Activated CD4-positive, alpha-beta T cell treated with anti-CD3 and anti-CD28 coated beads, Interleukin-2, amount 10 ng/mL, durations not matched to agents 7 days and 5 days (primary cell): ENCODE results near the gene CFAP46. TPM values are rescaled to one million over a fixed set of nuclear protein-coding genes. Genes with fewer than 3 reads are reported as not detected.
"Not testable (repeated sequence)": the region's sequence is repeated elsewhere in the genome, so short reads cannot be mapped to it uniquely, and the experiment has no call there.

Source experiments
- CTCF ChIA-PET: fragments of 350-600 bp; sonication (Branson Sonifier 250); formaldehyde crosslinking; loops from one replicate; lab custom pipeline; 2021; ENCODE audit warnings: antibody characterized with exemption; lab: Charles Lee
- POLR2A ChIA-PET: fragments of 350-600 bp; sonication (Branson Sonifier 250); formaldehyde crosslinking; loops from one replicate; lab custom pipeline; 2021; ENCODE audit warnings: antibody characterized with exemption; lab: Charles Lee
- DNase-seq: peaks from one replicate; pipeline ENCODE4 v3.0.0-alpha.2; 2020
- H3K27ac Mint-ChIP-seq: one replicate; pipeline ENCODE4 v1.8.0; 2021; ENCODE audit warnings: mild to moderate bottlenecking, moderate library complexity, mixed read lengths
- H3K27me3 Mint-ChIP-seq: one replicate; pipeline ENCODE4 v1.8.0; 2021; ENCODE audit warnings: mixed read lengths
- H3K36me3 Mint-ChIP-seq: one replicate; pipeline ENCODE4 v1.8.0; 2021; ENCODE audit warnings: low read depth, mixed read lengths
- H3K4me1 Mint-ChIP-seq: one replicate; pipeline ENCODE4 v1.8.0; 2021; ENCODE audit warnings: mixed read lengths
- H3K4me3 Mint-ChIP-seq: one replicate; pipeline ENCODE4 v1.8.0; 2021; ENCODE audit warnings: mild to moderate bottlenecking, moderate library complexity, mixed read lengths
- H3K9me3 Mint-ChIP-seq: one replicate; pipeline ENCODE4 v1.8.0; 2021; ENCODE audit warnings: mixed read lengths
- total RNA-seq, 2 experiments: library from RNA; stranded (reverse); gene quantifications; one replicate each; pipeline ENCODE4 v1.2.3, GENCODE V29; 2021

Gene CFAP46
- total RNA-seq, 2 experiments from 2014 or later: not detected

DNA sequence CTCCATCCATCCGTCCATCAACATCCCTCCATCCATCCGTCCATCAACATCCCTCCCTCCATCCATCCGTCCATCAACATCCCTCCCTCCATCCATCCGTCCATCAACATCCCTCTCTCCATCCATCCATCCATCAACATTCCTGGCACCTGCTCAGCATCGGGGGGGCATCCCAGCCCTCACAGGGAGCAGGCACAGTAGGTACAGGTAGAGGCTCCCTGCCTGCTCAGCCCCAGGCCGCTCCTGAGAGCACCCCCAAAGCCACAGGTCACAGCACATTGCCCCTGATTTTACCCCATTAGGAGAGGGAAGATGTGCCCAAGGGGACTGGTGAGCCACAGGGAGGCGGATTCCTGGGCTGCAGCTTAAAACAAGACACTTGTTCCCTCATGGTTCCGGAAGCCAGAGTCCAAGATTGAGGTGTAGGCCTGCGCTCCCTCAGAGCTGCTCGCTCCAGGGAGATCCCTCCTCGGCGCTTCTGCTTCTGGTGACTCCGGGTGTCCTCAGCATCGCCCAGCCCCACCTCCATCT is 21.1 kb upstream of the CFAP46 start:
- CTCF ChIA-PET: no interaction called here
- no peak for DNase-seq
- no peak overlapping the region for H3K27ac Mint-ChIP-seq
- no peaks in the 10 kb centered on the region for H3K9me3 Mint-ChIP-seq
- peaks cover 18% of the 10 kb centered on the region for H3K4me1 Mint-ChIP-seq
- peak overlapping the region; percentile 28 for H3K4me3 Mint-ChIP-seq
- H3K36me3 Mint-ChIP-seq: no peaks in the 10 kb centered on the region
- POLR2A ChIA-PET: no interaction called here
- H3K27me3 Mint-ChIP-seq: peaks cover 22% of the 10 kb centered on the region

DNA sequence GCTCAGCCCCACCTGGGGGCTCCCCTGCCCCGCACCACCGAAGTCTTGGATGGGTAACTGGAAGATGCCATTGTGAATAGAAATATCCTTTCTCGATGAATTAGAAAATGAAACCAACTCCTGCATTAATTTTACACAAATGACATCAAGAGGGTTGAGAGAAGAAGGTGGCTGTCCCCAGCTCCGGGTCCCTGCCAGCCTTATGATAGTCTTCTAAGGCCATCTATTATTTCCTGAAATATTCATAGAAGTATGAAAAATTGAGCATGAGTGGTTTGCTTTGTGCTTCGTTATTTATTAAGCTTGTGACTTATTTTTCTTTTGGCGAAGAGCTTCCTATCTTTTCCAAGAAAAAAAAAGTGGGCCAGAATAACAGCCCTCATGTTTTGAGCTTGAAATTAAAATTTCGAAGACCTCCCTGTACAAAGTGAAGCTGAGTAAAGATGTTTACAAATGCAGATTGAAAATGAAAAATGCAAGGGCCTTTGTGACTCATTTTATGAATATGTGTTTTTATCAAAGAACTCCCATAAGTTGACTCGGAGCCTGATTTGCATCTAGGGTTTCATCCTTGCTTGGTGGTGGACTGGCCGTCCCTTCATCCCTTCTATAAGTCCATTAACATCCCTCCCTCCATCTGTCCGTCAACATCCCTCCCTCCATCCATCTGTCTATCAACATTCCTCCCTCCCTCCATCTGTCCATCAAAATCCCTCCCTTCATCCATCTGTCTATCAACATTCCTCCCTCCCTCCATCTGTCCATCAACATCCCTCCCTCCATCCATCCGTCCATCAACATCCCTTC is 20.5 kb upstream of the CFAP46 start:
- peaks cover 20% of the 10 kb centered on the region for H3K27me3 Mint-ChIP-seq
- peaks cover 18% of the 10 kb centered on the region for H3K4me1 Mint-ChIP-seq
- H3K4me3 Mint-ChIP-seq: peak overlapping the region; percentile 94
- H3K9me3 Mint-ChIP-seq: no peaks in the 10 kb centered on the region
- no peak for DNase-seq
- no peaks in the 10 kb centered on the region for H3K36me3 Mint-ChIP-seq
- ChIA-PET CTCF (no interaction called here), POLR2A (interaction anchor here (0.9 kb wide), 1 partner anchor 428 kb away, joined by 4 read pairs; no protein-coding TSS in a partner anchor)
- H3K27ac Mint-ChIP-seq: peak overlapping the region; percentile 88

DNA sequence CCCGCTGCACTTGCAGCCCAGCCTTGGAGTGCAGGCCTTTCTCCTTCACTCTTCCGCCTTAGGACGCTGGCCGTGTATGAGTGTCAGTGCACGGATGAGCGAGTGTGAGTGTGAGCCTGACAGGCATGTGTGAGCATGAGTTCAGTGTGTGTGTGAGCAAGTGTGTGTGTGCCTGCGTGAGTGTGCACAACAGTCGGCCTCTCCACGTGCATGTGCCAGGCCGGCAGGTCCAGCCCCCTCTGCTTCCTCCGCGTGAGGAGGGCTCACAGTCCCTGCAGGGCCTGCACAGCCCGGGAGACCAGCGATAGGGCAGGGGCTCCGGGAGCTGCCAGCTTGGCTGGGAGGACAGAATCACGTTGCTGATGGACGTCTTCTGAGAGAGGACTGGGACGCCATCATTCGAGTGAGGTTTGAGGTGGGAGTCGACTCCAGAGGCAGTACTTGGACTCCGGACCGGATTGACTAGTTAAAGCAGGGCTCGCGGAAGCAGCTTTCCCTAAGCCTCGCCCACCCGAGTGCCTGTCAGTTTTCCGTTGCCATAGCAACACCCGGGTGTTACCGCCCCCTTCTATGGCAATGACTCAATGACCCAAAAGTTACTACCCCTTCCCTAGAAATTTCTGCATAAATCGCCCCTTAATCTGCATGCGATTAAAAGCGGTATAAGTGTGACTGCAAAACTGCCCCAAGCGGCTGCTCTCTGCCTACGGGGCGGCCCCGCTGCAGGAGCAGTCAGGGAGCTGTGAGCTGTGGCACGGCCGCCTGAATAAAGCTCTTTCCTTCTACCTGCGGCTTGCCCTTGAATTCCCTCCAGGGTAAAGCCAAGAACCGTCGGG is 19.6 kb upstream of the CFAP46 start:
- Mint-ChIP-seq H3K36me3 (no peaks in the 10 kb centered on the region), H3K4me3 (peak overlapping the region; percentile 94), H3K9me3 (no peaks in the 10 kb centered on the region), H3K27ac (peak overlapping the region; percentile 88), H3K27me3 (peaks cover 20% of the 10 kb centered on the region), H3K4me1 (peaks cover 18% of the 10 kb centered on the region)
- POLR2A ChIA-PET: interaction anchor here (0.9 kb wide), 1 partner anchor 429 kb away, joined by 4 read pairs; no protein-coding TSS in a partner anchor
- peak; percentile 75 for DNase-seq
- CTCF ChIA-PET: no interaction called here

DNA sequence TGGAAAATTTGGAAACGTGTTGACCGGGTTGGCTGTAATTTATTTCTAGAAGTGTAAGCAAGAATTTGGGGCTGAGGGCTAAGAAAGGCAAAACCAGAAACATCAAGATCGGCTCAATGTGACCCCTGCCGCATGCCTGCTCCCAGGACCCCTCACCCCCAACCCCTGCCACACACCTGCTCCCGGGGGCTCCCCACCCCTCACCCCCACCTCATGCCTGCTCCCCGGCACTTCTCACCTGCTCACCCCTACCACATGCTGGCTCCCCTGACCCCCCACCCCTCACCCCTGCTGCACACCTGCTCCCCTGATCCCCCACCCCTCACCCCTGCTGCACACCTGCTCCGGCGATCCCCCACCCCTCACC is 19.0 kb upstream of the CFAP46 start:
- Mint-ChIP-seq H3K27me3 (peaks cover 19% of the 10 kb centered on the region), H3K4me3 (no peak overlapping the region), H3K27ac (no peak overlapping the region), H3K9me3 (no peaks in the 10 kb centered on the region), H3K36me3 (no peaks in the 10 kb centered on the region), H3K4me1 (peaks cover 18% of the 10 kb centered on the region)
- POLR2A ChIA-PET: no interaction called here
- CTCF ChIA-PET: no interaction called here
- no peak for DNase-seq

DNA sequence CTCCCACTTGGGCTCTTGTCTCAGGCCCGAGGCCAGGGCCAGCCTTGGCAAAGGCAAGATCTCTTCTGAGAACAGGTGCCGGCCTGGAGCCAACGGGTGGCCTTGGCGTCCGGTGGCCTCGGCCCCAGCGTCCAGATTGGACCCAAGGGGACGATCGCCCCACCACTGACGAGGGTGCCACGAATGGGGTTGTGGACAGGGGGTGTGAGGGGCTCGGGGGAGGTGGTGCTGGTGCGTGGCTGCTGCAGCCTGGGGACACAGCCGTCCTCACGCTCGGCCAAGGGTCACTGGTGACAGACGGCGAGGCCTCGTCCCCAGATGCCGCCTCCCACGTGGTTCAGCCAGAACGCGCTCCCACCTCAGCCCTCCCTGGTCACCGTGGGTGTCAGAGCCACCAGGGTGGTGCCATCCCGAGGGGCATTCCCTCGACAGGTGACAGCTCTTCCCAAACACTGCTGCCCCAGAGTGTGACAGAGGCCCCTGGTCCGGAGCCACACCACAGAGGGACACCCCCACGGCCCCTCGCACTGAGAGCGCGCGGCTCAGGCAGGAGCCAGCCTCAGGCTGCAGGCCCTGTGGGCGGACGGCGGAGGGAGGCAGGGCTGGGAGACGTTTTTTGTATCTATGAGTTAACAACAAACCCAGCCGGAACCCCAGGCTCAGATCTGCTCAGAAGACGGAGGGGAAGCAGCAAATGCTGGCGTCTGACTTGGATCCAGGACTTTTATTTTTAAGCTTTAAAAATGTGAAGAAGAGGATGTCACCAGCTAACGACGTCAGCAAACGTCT is 18.5 kb upstream of the CFAP46 start:
- CTCF ChIA-PET: no interaction called here
- DNase-seq: no peak
- Mint-ChIP-seq H3K36me3 (no peaks in the 10 kb centered on the region), H3K27me3 (peaks cover 13% of the 10 kb centered on the region), H3K4me1 (peaks cover 18% of the 10 kb centered on the region), H3K4me3 (no peak overlapping the region), H3K9me3 (no peaks in the 10 kb centered on the region), H3K27ac (no peak overlapping the region)
- POLR2A ChIA-PET: no interaction called here

DNA sequence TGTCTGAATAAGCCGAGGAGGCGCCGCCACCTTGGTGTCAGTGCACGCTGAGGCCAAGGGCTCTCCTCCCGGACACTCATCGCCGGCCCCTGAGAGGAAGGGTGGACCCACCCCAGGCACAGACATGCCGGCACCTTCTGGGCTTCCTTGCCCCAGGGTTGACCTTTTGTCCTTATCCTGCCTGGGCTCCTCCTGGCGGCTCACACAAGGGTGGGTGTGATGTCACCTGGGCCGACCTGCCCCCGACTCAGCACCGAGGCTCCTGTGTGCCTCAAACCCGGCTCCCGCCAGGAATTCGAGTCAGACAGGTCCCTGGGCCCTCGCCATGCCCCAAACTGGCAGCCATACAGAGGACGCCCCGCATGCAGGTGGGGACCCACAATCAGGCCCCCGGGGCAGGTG is 17.7 kb upstream of the CFAP46 start:
- H3K4me3 Mint-ChIP-seq: no peak overlapping the region
- H3K27ac Mint-ChIP-seq: no peak overlapping the region
- H3K27me3 Mint-ChIP-seq: peaks cover 8% of the 10 kb centered on the region
- H3K36me3 Mint-ChIP-seq: no peaks in the 10 kb centered on the region
- POLR2A ChIA-PET: no interaction called here
- no peaks in the 10 kb centered on the region for H3K9me3 Mint-ChIP-seq
- peaks cover 18% of the 10 kb centered on the region for H3K4me1 Mint-ChIP-seq
- no peak for DNase-seq
- CTCF ChIA-PET: no interaction called here

DNA sequence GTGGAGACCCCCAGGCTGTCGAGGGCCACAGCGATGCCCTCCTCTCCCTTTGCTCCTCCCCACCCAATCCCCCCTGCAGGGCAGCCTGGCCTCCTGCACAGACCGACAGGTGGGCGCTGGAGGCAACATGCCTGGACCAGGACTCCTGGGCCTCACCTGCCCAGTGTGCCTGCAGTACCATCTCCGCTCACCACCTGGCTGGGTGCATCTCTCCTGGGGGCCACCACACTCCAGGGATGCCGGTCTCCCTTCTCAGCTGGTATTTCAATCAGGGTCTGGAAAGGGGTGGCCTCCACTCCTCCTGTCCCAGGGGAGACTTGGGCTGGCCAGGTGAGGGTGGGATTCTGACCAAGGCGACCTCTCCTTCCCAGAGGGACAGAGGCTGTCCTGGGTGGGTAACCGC is 17.2 kb upstream of the CFAP46 start:
- Mint-ChIP-seq H3K27ac (peak overlapping the region; percentile 19), H3K36me3 (no peaks in the 10 kb centered on the region), H3K9me3 (no peaks in the 10 kb centered on the region), H3K4me1 (peaks cover 18% of the 10 kb centered on the region), H3K4me3 (no peak overlapping the region), H3K27me3 (peaks cover 6% of the 10 kb centered on the region)
- POLR2A ChIA-PET: no interaction called here
- no peak for DNase-seq
- CTCF ChIA-PET: interaction anchor here (0.9 kb wide), 1 partner anchor 45 kb away, joined by 4 read pairs; no protein-coding TSS in a partner anchor

DNA sequence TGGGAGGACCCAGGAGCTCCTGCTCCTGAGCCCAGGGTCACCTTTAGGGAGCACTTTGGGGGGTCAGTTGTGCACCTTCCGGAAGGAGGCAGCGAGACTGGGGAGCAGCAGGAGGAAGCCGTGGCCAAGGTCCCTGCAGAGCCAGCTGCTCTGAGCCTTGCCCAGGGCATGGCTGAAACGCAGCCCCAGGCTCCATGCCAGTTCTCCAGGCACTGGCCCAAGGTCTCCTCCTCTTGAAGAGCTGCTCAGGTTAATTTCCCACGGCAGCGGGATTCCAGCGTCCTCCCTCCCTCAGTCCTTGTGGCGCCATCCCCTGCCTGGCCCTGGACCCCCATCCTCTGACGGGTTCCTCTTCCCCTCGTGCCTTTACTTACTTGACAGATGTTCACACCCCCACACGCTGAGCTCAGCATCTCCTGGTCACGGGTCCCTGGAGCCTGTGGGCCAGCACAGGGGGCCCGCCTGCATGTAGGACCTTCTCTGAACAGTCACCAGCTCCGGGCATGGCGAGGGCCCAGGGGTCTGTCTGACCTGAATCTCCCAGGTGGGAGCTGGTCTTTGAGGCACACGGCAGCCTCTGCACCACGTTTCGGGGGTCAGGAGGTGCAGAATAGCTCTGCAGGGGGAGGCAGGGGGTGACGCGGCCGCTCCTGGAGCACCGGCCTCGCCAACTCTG is 16.7 kb upstream of the CFAP46 start:
- Mint-ChIP-seq H3K27ac (no peak overlapping the region), H3K9me3 (no peaks in the 10 kb centered on the region), H3K4me1 (peaks cover 18% of the 10 kb centered on the region), H3K36me3 (no peaks in the 10 kb centered on the region), H3K27me3 (peaks cover 10% of the 10 kb centered on the region), H3K4me3 (no peak overlapping the region)
- ChIA-PET CTCF (interaction anchor here (0.9 kb wide), 1 partner anchor 44 kb away, joined by 4 read pairs; no protein-coding TSS in a partner anchor), POLR2A (no interaction called here)
- DNase-seq: no peak

DNA sequence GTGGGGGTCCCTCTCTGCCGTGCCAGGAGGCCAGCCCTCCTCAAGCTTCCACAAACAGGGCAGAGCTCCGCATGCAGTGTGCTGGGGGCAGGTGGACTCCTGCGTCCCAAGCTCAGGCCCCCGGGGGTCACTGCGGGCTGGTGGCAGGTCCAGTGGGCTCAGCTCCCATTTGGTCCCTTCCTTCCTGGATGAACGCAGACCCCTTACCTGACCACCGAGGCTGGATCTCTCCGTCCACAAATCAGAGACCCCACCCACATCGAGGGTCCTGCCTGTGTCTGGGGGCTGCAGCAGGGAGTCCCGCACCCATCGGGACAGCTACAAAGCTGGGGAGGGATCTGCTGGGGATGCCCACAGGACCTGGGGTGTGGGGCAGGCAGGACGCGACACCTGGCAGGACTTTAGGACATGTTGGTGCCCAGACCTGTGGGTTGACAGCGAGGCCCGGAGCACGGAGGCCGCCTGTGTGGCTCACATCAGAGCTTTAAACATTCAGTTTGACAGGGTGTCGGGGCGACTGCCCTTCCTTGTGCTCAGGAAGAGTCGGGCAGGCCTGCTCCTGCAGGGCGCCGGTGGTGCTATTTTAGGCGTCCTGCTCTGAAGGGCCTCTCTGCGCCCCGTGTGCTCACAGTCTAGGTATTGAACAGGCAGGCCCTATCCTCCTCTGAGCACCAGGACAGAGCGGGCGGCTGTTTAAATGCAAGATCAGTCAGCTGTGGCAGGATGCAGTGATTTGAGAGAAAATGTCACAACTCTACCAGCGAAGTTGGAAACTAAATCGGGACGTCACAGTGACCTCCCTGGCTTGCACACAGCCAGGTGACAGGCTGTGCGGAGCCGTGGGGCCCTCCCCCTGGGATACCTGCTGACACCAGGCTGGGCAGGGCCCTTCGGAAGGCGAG is 15.9 kb upstream of the CFAP46 start:
- Mint-ChIP-seq H3K4me1 (peaks cover 15% of the 10 kb centered on the region), H3K27me3 (peaks cover 12% of the 10 kb centered on the region), H3K9me3 (no peaks in the 10 kb centered on the region), H3K36me3 (no peaks in the 10 kb centered on the region), H3K4me3 (no peak overlapping the region), H3K27ac (no peak overlapping the region)
- CTCF ChIA-PET: interaction anchor here (0.9 kb wide), 1 partner anchor 43 kb away, joined by 4 read pairs; no protein-coding TSS in a partner anchor
- DNase-seq: no peak
- POLR2A ChIA-PET: no interaction called here

DNA sequence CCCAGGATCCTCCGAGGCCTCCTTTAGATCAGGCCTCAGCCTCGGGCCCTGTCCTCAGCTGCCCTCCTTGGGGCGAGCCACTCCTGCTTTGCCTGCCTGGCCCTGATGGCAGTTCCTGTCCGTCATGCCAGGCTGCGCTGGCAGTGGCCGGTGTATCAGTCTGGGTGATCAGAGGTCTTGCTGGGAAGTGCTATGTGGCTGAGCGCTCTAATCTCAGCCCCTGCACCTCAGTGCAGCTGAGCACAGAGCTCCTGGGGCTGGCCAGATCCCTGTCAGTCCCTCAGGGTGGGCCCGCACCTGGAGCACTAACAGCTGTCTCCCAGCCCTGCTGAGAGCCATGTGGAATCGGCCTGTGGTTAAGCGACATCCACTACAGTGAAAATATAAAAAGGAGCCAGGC is 14.8 kb upstream of the CFAP46 start:
- POLR2A ChIA-PET: no interaction called here
- H3K27ac Mint-ChIP-seq: no peak overlapping the region

DNA sequence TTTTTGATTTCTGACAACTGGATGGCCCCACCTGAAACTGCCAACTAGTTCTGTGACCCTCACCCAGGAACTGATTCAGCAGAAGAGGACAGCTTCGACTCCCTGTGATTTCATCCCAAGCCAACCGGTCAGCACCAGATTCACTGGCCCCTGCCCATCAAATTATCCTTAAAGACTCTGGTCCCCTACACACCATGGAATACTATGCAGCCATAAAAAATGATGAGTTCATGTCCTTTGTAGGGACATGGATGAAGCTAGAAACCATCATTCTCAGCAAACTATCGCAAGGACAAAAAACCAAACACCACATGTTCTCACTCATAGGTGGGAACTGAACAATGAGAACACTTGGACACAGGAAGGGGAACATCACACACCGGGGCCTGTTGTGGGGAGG is 13.9 kb upstream of the CFAP46 start:
- H3K9me3 Mint-ChIP-seq, CTCF ChIA-PET, H3K4me1 Mint-ChIP-seq, H3K36me3 Mint-ChIP-seq, H3K27ac Mint-ChIP-seq, H3K4me3 Mint-ChIP-seq, POLR2A ChIA-PET, H3K27me3 Mint-ChIP-seq, DNase-seq: not testable (repeated sequence)

More for the DNA sequence above, 14.8 kb upstream of the CFAP46 start:
- CTCF ChIA-PET: no interaction called here
- Mint-ChIP-seq H3K4me1 (peaks cover 4% of the 10 kb centered on the region), H3K4me3 (no peak overlapping the region), H3K27me3 (peaks cover 9% of the 10 kb centered on the region), H3K36me3 (no peaks in the 10 kb centered on the region), H3K9me3 (no peaks in the 10 kb centered on the region)
- DNase-seq: no peak
